Common myeloid progenitor, CD34-positive (primary cell): ENCODE data around the gene RGMA.

ENCODE experiments used
- CTCF ChIA-PET: fragments of 350-600 bp; sonication (Branson Sonifier 250); formaldehyde crosslinking; loops from one replicate; lab custom pipeline; 2021; ENCODE audit warnings: antibody characterized with exemption; lab: Charles Lee
- POLR2A ChIA-PET: fragments of 350-600 bp; sonication (Branson Sonifier 250); formaldehyde crosslinking; loops from one replicate; lab custom pipeline; 2021; ENCODE audit warnings: antibody characterized with exemption; lab: Charles Lee
- DNase-seq, 3 donors: peaks; one replicate each; pipeline versions ENCODE4 v3.0.0 to v3.0.0-alpha.2; 2013
- H3K27ac ChIP-seq, 2 experiments: 1 replicate in 1 of 2; 2 replicates in 1 of 2; pipeline ENCODE4 v1.7.0; 2013; ENCODE audit warnings: inconsistent platforms in 2 of 2, low read length in 2 of 2, mild to moderate bottlenecking in 2 of 2, low read depth in 1 of 2, moderate library complexity in 1 of 2; ENCODE audit not compliant: severe bottlenecking in 2 of 2, insufficient read depth in 1 of 2, poor library complexity in 1 of 2
- H3K27me3 ChIP-seq, 5 experiments: replicated peaks in 2 of 5; 1 replicate in 3 of 5; 2 replicates in 2 of 5; pipeline versions ENCODE4 v1.6.1 to v1.7.0; 2013; ENCODE audit warnings: low read length in 4 of 5, mild to moderate bottlenecking in 2 of 5, moderate library complexity in 2 of 5, inconsistent platforms in 1 of 5; ENCODE audit not compliant: insufficient read depth in 5 of 5, control insufficient read depth in 4 of 5
- H3K36me3 ChIP-seq, 4 experiments: 1 replicate in 2 of 4; 2 replicates in 2 of 4; pipeline versions ENCODE4 v1.6.1 to v1.7.0; 2013; ENCODE audit warnings: low read length in 3 of 4, control low read depth in 1 of 4, mild to moderate bottlenecking in 1 of 4; ENCODE audit not compliant: control insufficient read depth in 4 of 4, insufficient read depth in 4 of 4
- H3K4me1 ChIP-seq, 4 experiments: 1 replicate in 3 of 4; 2 replicates in 1 of 4; pipeline versions ENCODE4 v1.6.1 to v1.7.1; 2013; ENCODE audit warnings: low read length in 3 of 4, mild to moderate bottlenecking in 3 of 4, control low read depth in 1 of 4, inconsistent platforms in 1 of 4, moderate library complexity in 1 of 4; ENCODE audit not compliant: control insufficient read depth in 4 of 4, insufficient read depth in 4 of 4; ENCODE audit errors: control extremely low read depth in 1 of 4
- H3K4me3 ChIP-seq, 7 experiments: 1 replicate in 4 of 7; 2 replicates in 3 of 7; pipeline versions ENCODE4 v1.5.1 to v1.7.0; 2013; ENCODE audit warnings: mild to moderate bottlenecking in 7 of 7, low read length in 6 of 7, moderate library complexity in 6 of 7, inconsistent platforms in 2 of 7, low read depth in 2 of 7, control low read depth in 1 of 7; ENCODE audit not compliant: insufficient read depth in 4 of 7, control insufficient read depth in 1 of 7; ENCODE audit errors: extremely low read depth in 1 of 7
- H3K9me3 ChIP-seq, 5 experiments: 1 replicate in 4 of 5; 2 replicates in 1 of 5; pipeline versions ENCODE4 v1.6.1 to v1.7.1; 2013; ENCODE audit warnings: low read length in 4 of 5, mild to moderate bottlenecking in 2 of 5, inconsistent platforms in 1 of 5, low read depth in 1 of 5, moderate library complexity in 1 of 5; ENCODE audit not compliant: control insufficient read depth in 4 of 5, insufficient read depth in 2 of 5; ENCODE audit errors: control extremely low read depth in 1 of 5
- WGBS: methylation state at CpG from one replicate; pipeline ENCODE4 v1.1.5; 2013; ENCODE audit not compliant: insufficient coverage; 5-methylcytosine and 5-hydroxymethylcytosine counted together

Gene RGMA

GRCh38 chr15:93073465-93073952 lies 15.5 kb downstream of the RGMA start:
- no peaks in the 10 kb centered on the region for H3K36me3 ChIP-seq
- peaks cover 0 to 49% (median 4%) of the 10 kb centered on the region in 5 experiments for H3K27me3 ChIP-seq
- CTCF ChIA-PET: interaction anchor here (0.7 to 1.8 kb wide), 5 partner anchors 14 to 38 kb away, joined by 3 to 6 read pairs (median 4); no protein-coding TSS in a partner anchor
- 11% methylated on average over 26 of the region's 30 CpGs for WGBS
- H3K27ac ChIP-seq: no peak overlapping the region
- peak overlapping the region in 6 of 7 experiments; percentile 13 to 81 (median 60) for H3K4me3 ChIP-seq
- H3K9me3 ChIP-seq: no peaks in the 10 kb centered on the region
- H3K4me1 ChIP-seq: peaks cover 0 to 32% (median 20%) of the 10 kb centered on the region in 4 experiments
- POLR2A ChIA-PET: no interaction called here
- DNase-seq: peak in 2 of 3 donors; percentile 56 to 82

GRCh38 chr15:93072411-93073394 lies 16.3 kb downstream of the RGMA start:
- H3K4me1 ChIP-seq: peaks cover 0 to 34% (median 20%) of the 10 kb centered on the region in 4 experiments
- H3K36me3 ChIP-seq: no peaks in the 10 kb centered on the region
- H3K27ac ChIP-seq: no peak overlapping the region
- DNase-seq: peak in 2 of 3 donors; percentile 42 to 61
- POLR2A ChIA-PET: no interaction called here
- peak overlapping the region; percentile 28 to 81 (median 53) for H3K4me3 ChIP-seq
- CTCF ChIA-PET: interaction anchor here (1.2 to 4.0 kb wide), 8 partner anchors 13 to 37 kb away, joined by 3 to 14 read pairs (median 5); no protein-coding TSS in a partner anchor
- H3K9me3 ChIP-seq: no peaks in the 10 kb centered on the region
- H3K27me3 ChIP-seq: peaks cover 0 to 49% (median 4%) of the 10 kb centered on the region in 5 experiments
- WGBS: under 1% methylated on average over 63 of the region's 96 CpGs

- no peak for DNase-seq
- no peaks in the 10 kb centered on the region for H3K9me3 ChIP-seq
- peak overlapping the region in 6 of 7 experiments; percentile 28 to 81 (median 60) for H3K4me3 ChIP-seq
- H3K27me3 ChIP-seq: peaks cover 0 to 49% (median 4%) of the 10 kb centered on the region in 5 experiments
- H3K27ac ChIP-seq: no peak overlapping the region
- CTCF ChIA-PET: interaction anchor here (1.2 to 4.0 kb wide), 6 partner anchors 15 to 36 kb away, joined by 3 to 14 read pairs (median 5); no protein-coding TSS in a partner anchor
- 0% methylated on average over 2 of the region's 10 CpGs for WGBS
- no peaks in the 10 kb centered on the region for H3K36me3 ChIP-seq
- POLR2A ChIA-PET: no interaction called here
- H3K4me1 ChIP-seq: peaks cover 0 to 36% (median 20%) of the 10 kb centered on the region in 4 experiments
Measured at GRCh38 chr15:93072011-93072410, 17.0 kb downstream of the RGMA start.

GRCh38 chr15:93071469-93071936 lies 17.5 kb downstream of the RGMA start:
- CTCF ChIA-PET: interaction anchor here (1.2 to 4.0 kb wide), 6 partner anchors 15 to 45 kb away, joined by 3 to 14 read pairs (median 5); no protein-coding TSS in a partner anchor
- H3K4me1 ChIP-seq: peaks cover 0 to 36% (median 20%) of the 10 kb centered on the region in 4 experiments
- H3K27ac ChIP-seq: no peak overlapping the region
- H3K4me3 ChIP-seq: peak overlapping the region in 4 of 7 experiments; percentile 53 to 81 (median 70)
- POLR2A ChIA-PET: interaction anchor here (1.0 kb wide), 1 partner anchor 34 kb away, joined by 3 read pairs; no protein-coding TSS in a partner anchor
- H3K9me3 ChIP-seq: no peaks in the 10 kb centered on the region
- 72% methylated on average over 22 of the region's 22 CpGs for WGBS
- no peaks in the 10 kb centered on the region for H3K36me3 ChIP-seq
- DNase-seq: no peak
- H3K27me3 ChIP-seq: peaks cover 0 to 45% (median 4%) of the 10 kb centered on the region in 5 experiments

- Histone ChIP-seq H3K36me3 (no peaks in the 10 kb centered on the region), H3K4me1 (peaks cover 0 to 36% (median 20%) of the 10 kb centered on the region in 4 experiments), H3K9me3 (no peaks in the 10 kb centered on the region), H3K27ac (no peak overlapping the region), H3K4me3 (peak overlapping the region in 1 of 7 experiments; percentile 16), H3K27me3 (peaks cover 0 to 43% (median 4%) of the 10 kb centered on the region in 5 experiments)
- 85% methylated on average over 5 of the region's 10 CpGs for WGBS
- DNase-seq: no peak
- CTCF ChIA-PET: interaction anchor here (1.3 to 4.0 kb wide), 4 partner anchors 11 to 44 kb away, joined by 3 to 14 read pairs (median 7); no protein-coding TSS in a partner anchor
- POLR2A ChIA-PET: interaction anchor here (1.0 kb wide), 1 partner anchor 33 kb away, joined by 3 read pairs; no protein-coding TSS in a partner anchor
Measured at GRCh38 chr15:93070551-93071296, 18.3 kb downstream of the RGMA start.

- Histone ChIP-seq H3K27me3 (peaks cover 0 to 42% (median 4%) of the 10 kb centered on the region in 5 experiments), H3K9me3 (no peaks in the 10 kb centered on the region), H3K36me3 (no peaks in the 10 kb centered on the region), H3K4me1 (peaks cover 0 to 36% (median 20%) of the 10 kb centered on the region in 4 experiments), H3K27ac (no peak overlapping the region), H3K4me3 (no peak overlapping the region)
- POLR2A ChIA-PET: no interaction called here
- 94% methylated on average over 9 of the region's 10 CpGs for WGBS
- CTCF ChIA-PET: interaction anchor here (2.1 to 4.0 kb wide), 3 partner anchors 11 to 23 kb away, joined by 6 to 14 read pairs (median 8); no protein-coding TSS in a partner anchor
- DNase-seq: no peak
Measured at GRCh38 chr15:93070132-93070531, 18.9 kb downstream of the RGMA start.
